BLaER1 (cell line): ENCODE data around the gene MFSD1.
A peak's percentile ranks its signal among the peaks of the same experiment; 100 is the strongest.
"Not testable (repeated sequence)": the region's sequence is repeated elsewhere in the genome, so short reads cannot be mapped to it uniquely, and the experiment has no call there.

Source experiments
- H3K27ac ChIP-seq: shearing (Covaris generic); formaldehyde crosslinking; 2 replicates; pipeline ENCODE4 v1.8.1; 2022
- H3K27me3 ChIP-seq: shearing (Covaris generic); formaldehyde crosslinking; 2 replicates; pipeline ENCODE4 v1.8.1; 2022
- H3K36me3 ChIP-seq: shearing (Covaris generic); formaldehyde crosslinking; 2 replicates; pipeline ENCODE4 v1.8.1; 2022
- H3K4me1 ChIP-seq: shearing (Covaris generic); formaldehyde crosslinking; 2 replicates; pipeline ENCODE4 v1.8.1; 2022
- H3K4me2 ChIP-seq: shearing (Covaris generic); formaldehyde crosslinking; 2 replicates; pipeline ENCODE4 v1.8.1; 2022
- H3K4me3 ChIP-seq: shearing (Covaris generic); formaldehyde crosslinking; 2 replicates; pipeline ENCODE4 v1.8.1; 2022
- H3K9ac ChIP-seq: shearing (Covaris generic); formaldehyde crosslinking; 2 replicates; pipeline ENCODE4 v1.8.1; 2022
- H3K9me3 ChIP-seq: shearing (Covaris generic); formaldehyde crosslinking; 2 replicates; pipeline ENCODE4 v1.8.1; 2022
- H4K20me1 ChIP-seq: shearing (Covaris generic); formaldehyde crosslinking; 2 replicates; pipeline ENCODE4 v1.8.1; 2022
- Cebpa-rat ChIP-seq: shearing (Covaris generic); IDR thresholded peaks from 2 replicates; pipeline ENCODE4 v1.8.1; 2022

The MFSD1 gene

GRCh38 chr3:158790901-158791589, 10.8 kb upstream of the MFSD1 start:
- Histone ChIP-seq H3K4me1 (0 out of 2 replicates have a peak, but pooled peaks cover 4% of the 10 kb centered on the region), H4K20me1 (no peaks in the 10 kb centered on the region), H3K27ac (no peak overlapping the region), H3K27me3 (no peaks in the 10 kb centered on the region), H3K36me3 (no peaks in the 10 kb centered on the region), H3K9me3 (no peaks in the 10 kb centered on the region), H3K4me2 (peak overlapping the region; percentile 30; the same call in 1 of the 2 replicates), H3K9ac (no peak overlapping the region), H3K4me3 (no peak overlapping the region)
- no peak for TF ChIP-seq Cebpa-rat

GRCh38 chr3:158791590-158791920, 10.3 kb upstream of the MFSD1 start:
- not testable (repeated sequence) for H3K4me3 ChIP-seq, H3K27me3 ChIP-seq, H3K9ac ChIP-seq, H3K4me1 ChIP-seq, H3K36me3 ChIP-seq, H3K27ac ChIP-seq, H4K20me1 ChIP-seq, H3K9me3 ChIP-seq
- H3K4me2 ChIP-seq, result peak overlapping the region; percentile 30; the same call in 1 of the 2 replicates

- no peaks in the 10 kb centered on the region for H3K9me3 ChIP-seq
- H3K27me3 ChIP-seq, result no peaks in the 10 kb centered on the region
- no peak for TF ChIP-seq Cebpa-rat
- H3K27ac ChIP-seq, result no peak overlapping the region
- no peak overlapping the region for H3K9ac ChIP-seq
- no peaks in the 10 kb centered on the region for H4K20me1 ChIP-seq
- H3K4me3 ChIP-seq, result no peak overlapping the region
- H3K4me1 ChIP-seq, result 0 out of 2 replicates have a peak, but pooled peaks cover 4% of the 10 kb centered on the region
- no peak overlapping the region for H3K4me2 ChIP-seq
- no peaks in the 10 kb centered on the region for H3K36me3 ChIP-seq
Observed at GRCh38 chr3:158792709-158793108, 9.1 kb upstream of the MFSD1 start.

GRCh38 chr3:158794206-158794605, 7.6 kb upstream of the MFSD1 start:
- TF ChIP-seq Cebpa-rat, result no peak

GRCh38 chr3:158794936-158795518, 6.8 kb upstream of the MFSD1 start:
- no peak overlapping the region for H3K9ac ChIP-seq
- no peak overlapping the region for H3K4me3 ChIP-seq
- no peaks in the 10 kb centered on the region for H3K9me3 ChIP-seq
- H3K4me1 ChIP-seq, result 0 out of 2 replicates have a peak, but pooled peaks cover 4% of the 10 kb centered on the region
- TF ChIP-seq Cebpa-rat, result no peak
- H3K4me2 ChIP-seq, result no peak overlapping the region
- H4K20me1 ChIP-seq, result no peaks in the 10 kb centered on the region
- no peak overlapping the region for H3K27ac ChIP-seq
- no peaks in the 10 kb centered on the region for H3K27me3 ChIP-seq
- no peaks in the 10 kb centered on the region for H3K36me3 ChIP-seq

More at GRCh38 chr3:158794206-158794605, 7.6 kb upstream of the MFSD1 start:
- Histone ChIP-seq H3K27me3 (no peaks in the 10 kb centered on the region), H3K4me2 (no peak overlapping the region), H3K27ac (no peak overlapping the region), H3K36me3 (no peaks in the 10 kb centered on the region), H4K20me1 (no peaks in the 10 kb centered on the region), H3K4me3 (no peak overlapping the region), H3K9ac (no peak overlapping the region), H3K9me3 (no peaks in the 10 kb centered on the region), H3K4me1 (0 out of 2 replicates have a peak, but pooled peaks cover 4% of the 10 kb centered on the region)

- Histone ChIP-seq H4K20me1 (no peaks in the 10 kb centered on the region), H3K4me2 (peak overlapping the region; percentile 86), H3K27me3 (no peaks in the 10 kb centered on the region), H3K9me3 (no peaks in the 10 kb centered on the region), H3K36me3 (no peaks in the 10 kb centered on the region), H3K4me1 (peaks cover 20% of the 10 kb centered on the region), H3K4me3 (peak overlapping the region; percentile 95), H3K9ac (peak overlapping the region; percentile 85), H3K27ac (no peak overlapping the region; the same call in 1 of the 2 replicates)
- TF ChIP-seq Cebpa-rat, result no peak
Observed at GRCh38 chr3:158801201-158801600, 653 bp upstream of the MFSD1 start.

- H3K9me3 ChIP-seq, result no peaks in the 10 kb centered on the region
- peak overlapping the region; percentile 78 for H3K27ac ChIP-seq
- TF ChIP-seq Cebpa-rat, result no peak
- peak overlapping the region; percentile 85 for H3K9ac ChIP-seq
- peak overlapping the region; percentile 95 for H3K4me3 ChIP-seq
- H3K4me2 ChIP-seq, result peak overlapping the region; percentile 86
- H3K36me3 ChIP-seq, result peaks cover 2% of the 10 kb centered on the region
- no peaks in the 10 kb centered on the region for H3K27me3 ChIP-seq
- H3K4me1 ChIP-seq, result peaks cover 20% of the 10 kb centered on the region
- no peaks in the 10 kb centered on the region for H4K20me1 ChIP-seq
Observed at GRCh38 chr3:158802409-158803268, 785 bp downstream of the MFSD1 start.

- Histone ChIP-seq H3K36me3 (peaks cover 20% of the 10 kb centered on the region), H3K9ac (no peak overlapping the region), H3K4me2 (no peak overlapping the region), H3K27me3 (no peaks in the 10 kb centered on the region), H3K9me3 (no peaks in the 10 kb centered on the region), H3K4me1 (peaks cover 20% of the 10 kb centered on the region), H4K20me1 (no peaks in the 10 kb centered on the region), H3K27ac (no peak overlapping the region), H3K4me3 (no peak overlapping the region)
- no peak for TF ChIP-seq Cebpa-rat
Observed at GRCh38 chr3:158804441-158804840, 2.6 kb downstream of the MFSD1 start.

GRCh38 chr3:158808697-158809096, 6.8 kb downstream of the MFSD1 start:
- Histone ChIP-seq H3K27ac (no peak overlapping the region), H3K36me3 (peaks cover 58% of the 10 kb centered on the region), H3K9ac (no peak overlapping the region), H3K4me3 (no peak overlapping the region), H4K20me1 (no peaks in the 10 kb centered on the region), H3K4me2 (no peak overlapping the region), H3K27me3 (no peaks in the 10 kb centered on the region), H3K9me3 (no peaks in the 10 kb centered on the region), H3K4me1 (peaks cover under 1% of the 10 kb centered on the region; the same call in 1 of the 2 replicates)
- TF ChIP-seq Cebpa-rat, result no peak

GRCh38 chr3:158809642-158810041, 7.8 kb downstream of the MFSD1 start:
- H3K4me3 ChIP-seq, result no peak overlapping the region
- H4K20me1 ChIP-seq, result no peaks in the 10 kb centered on the region
- peaks cover 67% of the 10 kb centered on the region for H3K36me3 ChIP-seq
- no peaks in the 10 kb centered on the region for H3K9me3 ChIP-seq
- no peak overlapping the region for H3K9ac ChIP-seq
- no peak for TF ChIP-seq Cebpa-rat
- H3K27ac ChIP-seq, result no peak overlapping the region
- no peaks in the 10 kb centered on the region for H3K27me3 ChIP-seq
- H3K4me1 ChIP-seq, result no peaks in the 10 kb centered on the region
- H3K4me2 ChIP-seq, result no peak overlapping the region
